Memory B cell (primary cell): ENCODE data around the gene C14orf180.

Source experiments
- ATAC-seq: fragments of 150-1000 bp; cut with Tn5 transposase; 2 replicates; pipeline ENCODE4 v1.10.0; 2021; ENCODE audit warnings: low read depth, mild to moderate bottlenecking, moderate library complexity
- DNase-seq, 2 donors: peaks; one replicate each; pipeline ENCODE4 v3.0.0; 2022; ENCODE audit warnings: low spot score in 2 of 2
- H3K27ac Mint-ChIP-seq: one replicate; pipeline ENCODE4 v1.8.0; 2022; ENCODE audit warnings: mild to moderate bottlenecking, moderate library complexity, mixed read lengths
- H3K27me3 Mint-ChIP-seq: one replicate; pipeline ENCODE4 v1.8.0; 2022; ENCODE audit warnings: mixed read lengths
- H3K36me3 Mint-ChIP-seq: one replicate; pipeline ENCODE4 v1.8.0; 2022; ENCODE audit warnings: mild to moderate bottlenecking, mixed read lengths
- H3K4me1 Mint-ChIP-seq: one replicate; pipeline ENCODE4 v1.8.0; 2022; ENCODE audit warnings: mixed read lengths
- H3K4me3 Mint-ChIP-seq: one replicate; pipeline ENCODE4 v1.8.0; 2022; ENCODE audit warnings: mild to moderate bottlenecking, moderate library complexity, mixed read lengths
- H3K9me3 Mint-ChIP-seq: one replicate; pipeline ENCODE4 v1.8.0; 2022; ENCODE audit warnings: mixed read lengths

The C14orf180 gene

GRCh38 chr14:104585966-104586697 lies 6.6 kb downstream of the C14orf180 start:
- no peak for ATAC-seq
- peaks cover 3% of the 10 kb centered on the region for H3K4me1 Mint-ChIP-seq
- H3K27ac Mint-ChIP-seq = no peak overlapping the region
- H3K9me3 Mint-ChIP-seq = peaks cover 3% of the 10 kb centered on the region
- no peak overlapping the region for H3K4me3 Mint-ChIP-seq
- DNase-seq = no peak
- H3K27me3 Mint-ChIP-seq = peaks cover 16% of the 10 kb centered on the region
- H3K36me3 Mint-ChIP-seq = peaks cover 2% of the 10 kb centered on the region

- no peak for DNase-seq
- Mint-ChIP-seq H3K4me1 (peaks cover 3% of the 10 kb centered on the region), H3K27me3 (peaks cover 12% of the 10 kb centered on the region), H3K4me3 (no peak overlapping the region), H3K9me3 (peaks cover 3% of the 10 kb centered on the region), H3K36me3 (peaks cover 2% of the 10 kb centered on the region), H3K27ac (no peak overlapping the region)
- ATAC-seq = no peak
Measured at GRCh38 chr14:104586832-104587620, 7.5 kb downstream of the C14orf180 start.

GRCh38 chr14:104587641-104588040 lies 8.1 kb downstream of the C14orf180 start:
- Mint-ChIP-seq H3K4me1 (peaks cover 7% of the 10 kb centered on the region), H3K9me3 (peaks cover 3% of the 10 kb centered on the region), H3K27ac (no peak overlapping the region), H3K4me3 (no peak overlapping the region), H3K27me3 (peaks cover 19% of the 10 kb centered on the region), H3K36me3 (peaks cover 2% of the 10 kb centered on the region)
- no peak for ATAC-seq
- DNase-seq = no peak

DNA sequence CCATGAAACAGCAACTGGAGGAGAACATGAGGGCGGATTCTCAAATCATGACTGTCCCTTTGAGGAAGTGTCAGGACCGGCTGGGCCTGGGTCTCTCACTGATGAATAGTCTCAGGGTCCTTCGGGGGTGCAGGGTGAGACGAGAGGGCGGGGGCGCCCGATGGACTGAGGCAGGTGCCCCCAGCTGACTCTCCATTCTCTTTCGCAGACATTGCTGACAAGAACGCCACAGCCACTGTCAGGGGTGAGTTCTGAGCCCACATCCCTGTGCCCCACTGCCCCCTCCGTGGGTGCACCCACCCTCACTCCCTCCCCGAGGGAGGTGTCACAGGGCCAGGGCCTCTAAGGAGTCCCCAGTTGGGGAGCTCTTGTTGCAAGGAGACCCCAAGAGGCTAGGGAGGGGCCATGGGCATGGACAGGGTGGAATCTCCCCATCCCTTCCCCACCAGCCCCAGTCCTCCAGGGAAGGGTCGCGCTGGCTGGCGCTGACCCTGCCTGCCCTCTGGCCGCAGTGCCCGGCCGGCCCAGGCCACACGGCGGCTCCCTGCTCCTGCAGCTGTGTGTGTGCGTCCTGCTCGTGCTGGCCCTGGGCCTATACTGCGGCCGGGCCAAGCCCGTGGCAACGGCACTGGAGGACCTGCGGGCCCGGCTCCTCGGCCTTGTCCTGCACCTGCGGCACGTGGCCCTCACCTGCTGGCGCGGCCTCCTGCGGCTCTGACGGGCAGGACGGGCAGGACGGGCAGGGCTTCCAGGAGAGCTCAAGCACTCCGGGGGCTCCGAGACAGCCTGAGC lies 8.7 kb downstream of the C14orf180 start:
- Mint-ChIP-seq H3K36me3 (peaks cover 2% of the 10 kb centered on the region), H3K4me3 (no peak overlapping the region), H3K9me3 (peaks cover 3% of the 10 kb centered on the region), H3K27ac (no peak overlapping the region), H3K4me1 (peaks cover 7% of the 10 kb centered on the region), H3K27me3 (peaks cover 18% of the 10 kb centered on the region)
- ATAC-seq = no peak
- no peak for DNase-seq

DNA sequence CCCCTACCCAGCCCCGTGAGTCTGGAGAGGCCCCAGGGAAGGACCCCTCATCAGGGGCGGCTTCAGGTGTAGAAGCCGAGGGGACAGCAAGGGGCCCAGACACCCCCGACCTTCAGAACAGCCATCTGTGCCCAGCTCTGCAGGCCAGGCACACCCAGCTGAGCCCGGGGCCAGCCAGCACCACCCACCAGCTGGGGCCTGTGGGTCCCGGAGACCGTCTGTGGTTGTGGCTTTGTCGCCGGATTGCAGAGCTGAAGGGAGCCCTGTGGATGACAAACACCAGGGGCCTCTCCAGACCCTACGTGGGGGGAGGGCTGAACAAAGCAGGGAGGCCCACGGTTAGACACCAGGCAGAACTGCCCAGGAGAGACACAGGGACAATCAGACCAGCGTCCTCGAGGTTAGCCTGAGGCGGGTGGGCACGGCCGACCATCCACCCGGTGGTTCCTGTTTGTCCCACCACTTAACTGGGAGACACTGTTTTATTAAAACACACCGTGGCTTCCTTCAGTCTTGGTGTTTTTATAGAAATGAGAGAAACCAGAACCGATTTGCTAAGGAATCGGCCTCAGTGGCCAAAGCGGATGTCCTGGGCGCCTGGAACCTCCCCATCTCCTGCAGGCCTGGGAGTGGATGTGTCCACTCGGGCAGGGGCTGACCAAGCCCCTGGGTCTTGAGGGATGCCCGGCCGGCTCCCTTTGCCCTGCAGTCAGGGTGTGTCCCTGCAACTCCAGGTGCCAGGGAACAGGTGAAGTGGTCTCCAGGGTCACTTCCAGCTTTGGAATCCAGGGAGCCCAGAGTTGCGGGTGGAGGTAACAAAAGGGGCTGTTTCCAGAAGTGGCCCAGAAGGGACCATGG lies 10.0 kb downstream of the C14orf180 start:
- Mint-ChIP-seq H3K9me3 (peaks cover 3% of the 10 kb centered on the region), H3K27ac (no peak overlapping the region), H3K27me3 (peaks cover 12% of the 10 kb centered on the region), H3K36me3 (peaks cover 2% of the 10 kb centered on the region), H3K4me3 (no peak overlapping the region), H3K4me1 (peaks cover 4% of the 10 kb centered on the region)
- DNase-seq (no peak), ATAC-seq (no peak)

GRCh38 chr14:104590240-104590965 lies 10.8 kb downstream of the C14orf180 start:
- H3K27me3 Mint-ChIP-seq = peaks cover 14% of the 10 kb centered on the region
- H3K4me3 Mint-ChIP-seq = no peak overlapping the region
- peaks cover 2% of the 10 kb centered on the region for H3K36me3 Mint-ChIP-seq
- ATAC-seq = no peak
- DNase-seq = no peak
- H3K27ac Mint-ChIP-seq = no peak overlapping the region
- H3K9me3 Mint-ChIP-seq = peaks cover 2% of the 10 kb centered on the region
- peaks cover 4% of the 10 kb centered on the region for H3K4me1 Mint-ChIP-seq

- DNase-seq = no peak
- Mint-ChIP-seq H3K4me1 (peaks cover 4% of the 10 kb centered on the region), H3K4me3 (no peak overlapping the region)
Measured at GRCh38 chr14:104591031-104591430, 11.5 kb downstream of the C14orf180 start.

DNA sequence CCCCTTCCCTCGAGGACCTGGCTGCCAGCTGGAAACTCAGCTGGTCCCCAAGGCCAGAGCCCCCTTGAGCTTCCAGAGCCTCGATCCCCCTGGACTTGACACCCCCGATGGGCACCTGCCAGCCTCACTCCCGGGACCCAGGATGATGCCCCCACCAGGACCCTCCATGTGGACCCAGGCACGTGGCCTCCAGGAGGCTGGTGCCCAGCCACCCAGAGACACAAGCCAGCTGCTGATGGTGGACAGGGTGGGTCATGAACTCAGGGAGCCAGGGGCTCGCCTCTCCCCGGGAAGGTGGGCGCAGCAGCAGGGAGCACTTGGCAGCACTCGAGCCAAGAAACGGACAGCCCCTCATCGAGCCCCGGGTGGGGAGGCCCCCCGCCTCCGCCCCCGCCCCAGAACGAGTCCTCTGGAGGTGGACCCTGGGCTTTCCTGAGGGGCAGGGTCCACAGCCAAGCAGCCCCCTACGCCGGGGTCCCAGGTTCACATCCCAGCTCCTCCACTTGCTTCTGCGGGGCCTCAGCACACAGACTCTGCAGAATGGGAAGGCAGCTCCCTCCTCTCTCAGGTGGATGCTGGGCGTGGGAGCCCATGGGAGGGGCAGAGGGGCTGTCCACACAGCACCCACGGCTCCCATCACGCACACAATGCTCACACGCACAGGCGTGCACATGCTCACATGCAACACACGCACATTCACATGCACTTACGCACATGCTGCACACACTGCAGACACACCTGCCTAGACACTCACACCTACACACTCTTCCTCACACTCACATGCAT lies 12.1 kb downstream of the C14orf180 start:
- peaks cover 13% of the 10 kb centered on the region for H3K27me3 Mint-ChIP-seq

More at GRCh38 chr14:104591031-104591430, 11.5 kb downstream of the C14orf180 start:
- Mint-ChIP-seq H3K27ac (no peak overlapping the region), H3K9me3 (no peaks in the 10 kb centered on the region), H3K27me3 (peaks cover 12% of the 10 kb centered on the region), H3K36me3 (no peaks in the 10 kb centered on the region)
- no peak for ATAC-seq

DNA sequence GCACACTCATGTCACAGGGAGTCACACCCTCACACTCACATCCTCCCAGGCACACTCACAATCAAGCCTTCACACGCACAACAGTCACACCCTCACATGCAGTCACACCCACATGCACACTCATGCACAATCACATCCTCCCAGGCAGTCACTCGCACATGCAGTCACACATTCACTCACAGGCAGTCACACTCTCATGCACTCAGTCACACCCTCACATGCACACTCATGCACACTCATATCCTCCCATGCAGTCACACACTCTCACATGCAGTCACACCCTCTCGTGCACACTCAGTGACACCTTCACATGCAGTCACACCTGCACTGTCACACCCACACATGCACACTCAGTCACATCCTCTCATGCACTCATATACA lies 12.7 kb downstream of the C14orf180 start:
- H3K4me3 Mint-ChIP-seq = no peak overlapping the region
- no peak overlapping the region for H3K27ac Mint-ChIP-seq
- H3K4me1 Mint-ChIP-seq = peaks cover 4% of the 10 kb centered on the region
- ATAC-seq (no peak), DNase-seq (no peak)
- no peaks in the 10 kb centered on the region for H3K36me3 Mint-ChIP-seq
- peaks cover 14% of the 10 kb centered on the region for H3K27me3 Mint-ChIP-seq
- no peaks in the 10 kb centered on the region for H3K9me3 Mint-ChIP-seq

More for the DNA sequence above, 12.1 kb downstream of the C14orf180 start:
- ATAC-seq (no peak), DNase-seq (no peak)
- H3K27ac Mint-ChIP-seq = no peak overlapping the region
- H3K4me1 Mint-ChIP-seq = peaks cover 4% of the 10 kb centered on the region
- no peak overlapping the region for H3K4me3 Mint-ChIP-seq
- H3K36me3 Mint-ChIP-seq = no peaks in the 10 kb centered on the region
- H3K9me3 Mint-ChIP-seq = no peaks in the 10 kb centered on the region

GRCh38 chr14:104592785-104593184 lies 13.2 kb downstream of the C14orf180 start:
- DNase-seq (no peak), ATAC-seq (no peak)
- no peak overlapping the region for H3K27ac Mint-ChIP-seq
- H3K9me3 Mint-ChIP-seq = no peaks in the 10 kb centered on the region
- H3K4me1 Mint-ChIP-seq = peaks cover 4% of the 10 kb centered on the region
- peaks cover 14% of the 10 kb centered on the region for H3K27me3 Mint-ChIP-seq
- no peaks in the 10 kb centered on the region for H3K36me3 Mint-ChIP-seq
- H3K4me3 Mint-ChIP-seq = no peak overlapping the region

- Mint-ChIP-seq H3K4me3 (no peak overlapping the region), H3K27ac (no peak overlapping the region), H3K36me3 (no peaks in the 10 kb centered on the region), H3K4me1 (peaks cover 4% of the 10 kb centered on the region), H3K9me3 (no peaks in the 10 kb centered on the region), H3K27me3 (peaks cover 14% of the 10 kb centered on the region)
- DNase-seq = no peak
- ATAC-seq = no peak
Measured at GRCh38 chr14:104593241-104593701, 13.7 kb downstream of the C14orf180 start.

GRCh38 chr14:104593710-104594136 lies 14.2 kb downstream of the C14orf180 start:
- DNase-seq = no peak
- H3K36me3 Mint-ChIP-seq = no peaks in the 10 kb centered on the region
- no peaks in the 10 kb centered on the region for H3K9me3 Mint-ChIP-seq
- no peak overlapping the region for H3K27ac Mint-ChIP-seq
- H3K27me3 Mint-ChIP-seq = peaks cover 14% of the 10 kb centered on the region
- H3K4me1 Mint-ChIP-seq = peaks cover 4% of the 10 kb centered on the region
- H3K4me3 Mint-ChIP-seq = no peak overlapping the region
- no peak for ATAC-seq
